HG02759 (cell line): Measurements from ENCODE around the gene PCDHA2.
"Not testable (repeated sequence)": the region's sequence is repeated elsewhere in the genome, so short reads cannot be mapped to it uniquely, and the experiment has no call there.

Experiments used
- ATAC-seq: cut with Tn5 transposase; IDR thresholded peaks from one replicate; pipeline ENCODE4 v1.9.1; 2021; ENCODE audit warnings: mild to moderate bottlenecking, moderate library complexity; ENCODE audit not compliant: unreplicated experiment

The PCDHA2 gene

GRCh38 chr5:140808889-140809291 lies 14.2 kb downstream of the PCDHA2 start:
- no peak for ATAC-seq

GRCh38 chr5:140821375-140822280 lies 27.0 kb downstream of the PCDHA2 start, which contains the start of gene PCDHA5:
TSS of gene PCDHA5 (plus strand) at chr5:140821613.
- no peak for ATAC-seq

GRCh38 chr5:140822281-140822629 lies 27.6 kb downstream of the PCDHA2 start:
- no peak for ATAC-seq

- ATAC-seq = not testable (repeated sequence)
Observed at GRCh38 chr5:140822969-140823368, 28.3 kb downstream of the PCDHA2 start.

- no peak for ATAC-seq
Observed at GRCh38 chr5:140823475-140823874, 28.8 kb downstream of the PCDHA2 start.

- ATAC-seq = no peak
Observed at GRCh38 chr5:140827704-140828361, 33.2 kb downstream of the PCDHA2 start, which contains the start of gene PCDHA6. TSS of gene PCDHA6 (plus strand) at chr5:140827960. CDS start at chr5:140828092, 132 bp downstream.

- no peak for ATAC-seq
Observed at GRCh38 chr5:140828362-140828737, 33.7 kb downstream of the PCDHA2 start.

GRCh38 chr5:140829511-140830501 lies 35.2 kb downstream of the PCDHA2 start:
- ATAC-seq = not testable (repeated sequence)

- no peak for ATAC-seq
Observed at GRCh38 chr5:140833993-140834392, 39.3 kb downstream of the PCDHA2 start, which contains the start of gene PCDHA7. TSS of gene PCDHA7 (plus strand) at chr5:140834269. CDS start at chr5:140834384, 115 bp downstream.

- ATAC-seq = not testable (repeated sequence)
Observed at GRCh38 chr5:140834439-140835008, 39.9 kb downstream of the PCDHA2 start.

GRCh38 chr5:140835622-140836510 lies 41.2 kb downstream of the PCDHA2 start:
- ATAC-seq = no peak

- ATAC-seq = no peak
Observed at GRCh38 chr5:140840978-140841962, 46.6 kb downstream of the PCDHA2 start, which contains the start of gene PCDHA8. TSS of gene PCDHA8 (plus strand) at chr5:140841187. CDS start at chr5:140841322, 135 bp downstream.

- ATAC-seq = no peak
Observed at GRCh38 chr5:140842798-140843733, 48.4 kb downstream of the PCDHA2 start.
